ENCODE data around the gene MSH2.

GRCh38 chr2:47506024-47506423, 103.1 kb downstream of the MSH2 start:
- TF ChIP-seq CTCF (IDR thresholded peaks at IDR 0.05) (no peak), POLR2AphosphoS5 (IDR thresholded peaks at IDR 0.05) (no peak)

Measured in gastroesophageal sphincter (tissue), 3 donors.